T-helper 1 cell treated with Interleukin-12 subunit alpha and Interleukin-12 subunit beta and Interleukin-4 antibody, amounts not matched to agents 30 μg/mL and 1 μg/mL, for 36 hours (primary cell): ENCODE results near the gene ITGA2B.

ENCODE experiments used
- H3K27ac Mint-ChIP-seq: one replicate; pipeline ENCODE4 v1.8.0; 2021; ENCODE audit warnings: mild to moderate bottlenecking, mixed read lengths
- H3K27me3 Mint-ChIP-seq: one replicate; pipeline ENCODE4 v1.8.0; 2021; ENCODE audit warnings: low read depth, mixed read lengths
- H3K36me3 Mint-ChIP-seq: one replicate; pipeline ENCODE4 v1.8.0; 2021; ENCODE audit warnings: low read depth, mixed read lengths
- H3K4me1 Mint-ChIP-seq: one replicate; pipeline ENCODE4 v1.8.0; 2021; ENCODE audit warnings: low read depth, mixed read lengths
- H3K4me3 Mint-ChIP-seq: one replicate; pipeline ENCODE4 v1.8.0; 2021; ENCODE audit warnings: mild to moderate bottlenecking, moderate library complexity, mixed read lengths
- H3K9me3 Mint-ChIP-seq: one replicate; pipeline ENCODE4 v1.8.0; 2021; ENCODE audit warnings: mixed read lengths

ITGA2B gene

GRCh38 chr17:44326861-44327444 lies 62.5 kb downstream of the ITGA2B start:
- H3K4me3 Mint-ChIP-seq: peak overlapping the region; percentile 73
- peak overlapping the region; percentile 86 for H3K27ac Mint-ChIP-seq
- H3K27me3 Mint-ChIP-seq: no peaks in the 10 kb centered on the region
- H3K4me1 Mint-ChIP-seq: peaks cover 21% of the 10 kb centered on the region
- H3K9me3 Mint-ChIP-seq: no peaks in the 10 kb centered on the region
- H3K36me3 Mint-ChIP-seq: no peaks in the 10 kb centered on the region

GRCh38 chr17:44324571-44325275 lies 64.7 kb downstream of the ITGA2B start, which contains the start of gene SLC25A39:
SLC25A39 (minus strand) TSS chr17:44324823; CDS start chr17:44323562, 1,261 bp downstream.
- peak within 1 kb of the TSS; percentile 96 for H3K27ac Mint-ChIP-seq
- no peaks in the 10 kb centered on the region for H3K27me3 Mint-ChIP-seq
- H3K36me3 Mint-ChIP-seq: peaks cover 8% of the 10 kb centered on the region
- peaks cover 17% of the 10 kb centered on the region for H3K4me1 Mint-ChIP-seq
- H3K4me3 Mint-ChIP-seq: peak within 1 kb of the TSS; percentile 89
- no peaks in the 10 kb centered on the region for H3K9me3 Mint-ChIP-seq

DNA sequence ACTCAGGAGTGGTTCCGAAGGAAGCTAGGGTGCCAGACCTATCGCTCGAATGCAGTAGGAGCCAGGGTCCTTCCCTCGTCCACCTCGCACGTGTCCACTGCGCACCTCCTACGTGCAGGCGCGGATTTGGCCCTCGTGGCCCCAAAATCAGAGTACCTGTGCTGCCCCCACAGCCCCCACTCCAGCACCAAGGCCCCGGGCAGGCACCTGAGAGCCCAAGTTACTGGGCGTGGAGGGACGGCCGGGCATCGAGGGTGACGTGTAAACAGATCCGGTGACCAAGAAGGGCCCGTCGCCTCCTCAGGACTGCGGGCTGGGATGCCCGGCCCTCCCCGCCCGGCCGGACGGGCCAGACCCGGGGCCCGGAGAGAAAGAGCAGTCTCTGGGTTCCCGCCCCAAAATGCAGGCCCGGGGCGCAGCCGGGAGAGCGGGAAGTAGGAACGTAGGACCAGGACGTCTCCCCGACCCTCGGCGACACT lies 65.3 kb downstream of the ITGA2B start:
- Mint-ChIP-seq H3K9me3 (no peaks in the 10 kb centered on the region), H3K27me3 (no peaks in the 10 kb centered on the region), H3K36me3 (peaks cover 11% of the 10 kb centered on the region), H3K27ac (peak overlapping the region; percentile 41), H3K4me1 (peaks cover 17% of the 10 kb centered on the region), H3K4me3 (peak overlapping the region; percentile 85)

GRCh38 chr17:44323359-44324091 lies 65.9 kb downstream of the ITGA2B start:
- H3K4me3 Mint-ChIP-seq: peak overlapping the region; percentile 85
- H3K4me1 Mint-ChIP-seq: peaks cover 17% of the 10 kb centered on the region
- peaks cover 13% of the 10 kb centered on the region for H3K36me3 Mint-ChIP-seq
- H3K27ac Mint-ChIP-seq: peak overlapping the region; percentile 45
- H3K9me3 Mint-ChIP-seq: no peaks in the 10 kb centered on the region
- H3K27me3 Mint-ChIP-seq: no peaks in the 10 kb centered on the region

DNA sequence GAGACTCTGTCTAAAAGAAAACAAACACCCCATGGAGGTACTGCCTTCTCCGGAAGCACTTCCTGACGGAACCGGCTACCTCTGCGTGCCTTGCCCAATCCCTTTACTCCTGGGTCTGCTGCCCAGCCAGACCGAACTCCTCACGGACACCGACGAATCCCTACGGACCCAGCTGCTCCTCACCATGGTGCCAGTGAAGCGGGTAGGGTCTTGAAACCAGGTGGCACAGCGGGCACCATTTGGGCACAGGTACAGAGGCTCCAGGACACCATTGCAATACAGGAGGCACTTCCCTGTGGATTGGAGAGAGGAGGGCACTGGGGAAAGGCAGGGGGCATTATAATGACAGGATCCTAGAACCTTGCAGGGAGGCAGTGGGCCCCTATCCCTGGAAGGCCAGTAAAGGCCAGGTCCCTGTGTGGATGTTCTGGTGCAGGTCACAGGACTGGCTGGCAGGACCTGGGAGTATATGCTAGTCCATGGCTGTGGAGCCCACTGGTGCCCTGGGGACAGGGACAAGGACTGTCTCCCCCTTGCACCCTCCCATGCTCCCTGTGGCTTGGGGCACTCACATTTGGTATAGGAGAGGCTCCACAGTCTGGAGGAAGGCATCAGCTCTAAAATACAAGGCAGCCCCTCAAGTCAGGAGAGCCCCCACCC lies 67.1 kb downstream of the ITGA2B start:
- Mint-ChIP-seq H3K9me3 (no peaks in the 10 kb centered on the region), H3K27ac (no peak overlapping the region), H3K4me1 (peaks cover 17% of the 10 kb centered on the region), H3K4me3 (peak overlapping the region; percentile 34), H3K27me3 (peaks cover 3% of the 10 kb centered on the region), H3K36me3 (peaks cover 13% of the 10 kb centered on the region)
